Hematopoietic multipotent progenitor cell treated with erythropoietin and hydrocortisone succinate and interleukin-3 and kit ligand, for 15 days (in vitro differentiated cells): ENCODE data around the gene ARX.
A peak's percentile ranks its signal among the peaks of the same experiment; 100 is the strongest.

Experiments used
- DNase-seq: peaks from one replicate; pipeline ENCODE4 v3.0.0-alpha.2; 2015; ENCODE audit warnings: low spot score

Gene ARX

DNA sequence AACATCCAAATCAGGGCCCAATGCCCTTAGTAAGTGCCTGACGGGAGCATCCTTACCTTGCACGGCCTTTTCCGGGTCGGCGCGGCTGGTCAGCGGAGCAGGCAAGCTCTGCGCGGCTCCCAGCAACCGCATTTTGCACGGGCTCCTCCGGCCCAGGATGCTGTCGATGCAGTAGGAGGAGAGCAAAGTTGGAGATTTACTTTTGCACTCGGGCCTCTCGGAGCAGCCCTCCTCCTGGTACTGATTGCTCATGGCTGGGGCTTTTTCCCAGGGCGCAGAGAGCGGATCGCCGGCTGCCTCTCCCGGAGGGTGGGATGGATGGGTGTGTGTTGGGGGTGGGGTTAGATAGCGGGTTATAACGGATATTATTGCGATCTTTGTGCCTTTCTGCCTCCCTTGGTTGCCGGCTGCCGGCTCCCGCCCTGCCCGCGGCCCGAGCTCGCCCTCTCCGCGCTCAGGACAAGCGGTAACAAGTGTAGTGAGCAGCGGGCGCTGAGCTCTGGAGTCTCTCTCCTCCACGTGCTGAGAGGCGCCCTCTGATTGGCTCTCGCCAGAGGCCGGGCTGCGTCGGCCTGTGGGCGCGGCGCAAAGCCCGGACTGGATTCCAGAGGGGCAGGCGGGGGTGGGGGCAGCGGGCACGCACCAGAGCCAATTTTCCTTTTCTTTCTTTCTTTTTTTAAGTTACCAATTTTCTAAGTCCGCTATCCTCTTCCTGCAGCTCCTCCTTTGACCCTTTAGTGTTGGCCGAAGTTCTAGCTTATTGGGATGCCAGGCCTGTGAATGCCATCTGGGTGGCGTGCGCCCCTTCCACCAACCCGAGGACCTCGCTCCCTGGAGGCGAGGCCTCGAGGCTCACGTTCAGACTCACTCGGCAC, at the start of gene ARX:
Gene ARX, minus strand, starts transcription at position 480 of the 875 bp plus-strand sequence. Its CDS starts 228 bp downstream, at position 252.
- DNase-seq, result no peak

DNA sequence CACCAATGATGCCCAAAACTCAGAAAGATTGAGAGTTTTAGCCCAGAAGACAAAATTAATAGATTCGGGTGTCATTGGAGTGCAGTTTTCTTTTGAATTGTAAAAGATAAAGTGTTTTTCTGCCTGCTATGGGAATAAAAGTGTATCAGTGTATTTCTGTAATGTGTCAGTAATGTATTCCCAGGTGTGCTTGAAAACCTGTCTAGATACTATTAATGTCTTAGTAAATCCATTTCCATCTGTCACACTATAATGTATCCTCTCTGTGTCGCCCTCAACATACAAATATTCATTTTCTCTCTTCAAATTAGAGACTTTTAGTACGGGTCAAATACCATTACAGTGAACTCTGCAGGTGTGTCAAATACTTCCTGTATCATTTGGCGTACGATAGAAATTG, 43.5 kb upstream of the ARX start:
- no peak for DNase-seq

DNA sequence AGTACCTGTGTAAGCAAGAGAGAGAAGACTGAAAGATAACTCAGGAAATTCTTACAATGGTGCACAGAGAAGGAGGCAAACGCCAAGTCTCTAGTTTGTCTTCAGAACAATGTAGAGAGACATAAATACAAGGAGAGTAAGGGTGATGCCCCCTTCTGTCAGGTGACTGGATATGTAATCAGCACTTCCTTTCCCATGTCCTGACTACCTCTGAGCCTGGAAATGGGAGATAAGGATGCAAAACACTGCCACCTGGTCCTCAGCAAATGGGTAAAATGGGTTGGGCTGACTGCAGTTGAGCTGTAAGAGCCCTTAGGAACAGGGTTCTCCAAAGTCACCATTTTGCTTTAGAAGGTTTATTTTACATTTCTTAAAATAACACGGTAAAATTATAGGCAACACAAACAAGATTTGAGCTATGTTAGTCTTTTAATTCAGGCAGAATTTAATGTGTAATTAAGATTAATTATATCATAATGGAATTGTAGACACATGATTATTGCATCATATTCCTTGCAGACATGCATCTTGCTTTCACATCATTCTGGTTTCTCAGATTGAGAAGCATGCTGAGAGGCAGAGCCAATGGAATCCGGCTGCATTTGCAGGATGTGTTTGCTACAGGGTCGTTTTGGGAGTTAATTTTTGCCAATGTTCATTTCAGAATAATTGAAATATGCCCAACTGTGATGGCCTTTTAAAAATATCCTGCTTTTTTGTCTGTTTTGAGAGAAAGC, 37.2 kb upstream of the ARX start:
- no peak for DNase-seq

DNA sequence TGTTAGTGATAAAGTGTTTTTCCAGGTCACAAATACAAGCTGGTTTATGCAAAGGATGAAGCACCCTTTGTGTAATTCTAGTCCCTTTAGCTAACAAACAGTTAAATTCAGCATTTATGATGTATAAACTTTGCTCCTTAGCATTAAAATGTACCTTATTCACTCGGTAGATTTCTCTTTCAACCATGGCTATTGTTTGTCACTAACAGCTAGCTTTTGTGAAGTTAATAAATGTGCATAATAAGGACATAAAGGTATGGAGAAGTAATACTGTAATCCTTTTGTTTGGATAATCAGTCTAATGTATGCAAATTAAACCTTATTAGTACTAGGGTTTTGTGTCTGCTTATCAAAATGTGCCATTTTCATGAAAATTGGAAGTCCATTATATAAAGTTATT, 34.2 kb upstream of the ARX start:
- no peak for DNase-seq

DNA sequence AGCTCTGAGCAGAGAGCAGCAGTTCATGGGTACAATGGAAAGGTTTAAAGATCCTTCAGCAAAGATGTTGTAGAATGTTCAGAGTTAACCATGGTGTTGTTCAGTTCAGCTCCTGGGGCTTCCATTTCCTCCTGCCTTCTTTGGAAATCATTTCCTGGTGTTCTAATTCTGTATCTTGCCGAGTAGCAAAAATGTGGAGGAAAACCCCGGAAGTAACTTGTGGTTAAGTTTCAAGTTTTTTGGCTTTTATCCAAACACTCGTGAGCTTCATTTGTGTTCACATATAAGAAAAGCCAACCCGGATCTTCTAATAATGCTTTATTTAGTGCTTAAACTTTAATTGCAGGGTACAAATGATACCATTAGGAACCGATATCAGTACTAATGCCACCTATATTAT, 33.6 kb upstream of the ARX start:
- no peak for DNase-seq

DNA sequence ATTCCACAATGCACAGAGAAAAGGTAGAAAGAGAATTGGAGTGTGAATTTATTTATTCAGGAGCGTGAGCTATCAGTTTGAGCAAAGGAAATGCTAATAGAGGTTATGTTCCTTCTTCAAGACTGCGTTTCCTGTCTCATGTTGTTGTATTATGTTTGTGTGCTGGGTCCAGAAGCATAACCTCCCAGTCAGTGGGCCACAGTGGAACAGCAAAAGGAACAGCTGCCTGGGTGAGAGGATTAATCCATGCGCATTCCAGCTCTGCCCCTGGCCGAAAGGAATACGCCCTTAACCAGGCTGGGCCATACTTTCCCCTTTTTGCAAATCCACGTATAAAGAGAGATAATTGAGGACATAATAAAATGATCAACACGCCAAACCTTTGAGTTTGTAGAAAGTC, 32.4 kb upstream of the ARX start:
- no peak for DNase-seq

DNA sequence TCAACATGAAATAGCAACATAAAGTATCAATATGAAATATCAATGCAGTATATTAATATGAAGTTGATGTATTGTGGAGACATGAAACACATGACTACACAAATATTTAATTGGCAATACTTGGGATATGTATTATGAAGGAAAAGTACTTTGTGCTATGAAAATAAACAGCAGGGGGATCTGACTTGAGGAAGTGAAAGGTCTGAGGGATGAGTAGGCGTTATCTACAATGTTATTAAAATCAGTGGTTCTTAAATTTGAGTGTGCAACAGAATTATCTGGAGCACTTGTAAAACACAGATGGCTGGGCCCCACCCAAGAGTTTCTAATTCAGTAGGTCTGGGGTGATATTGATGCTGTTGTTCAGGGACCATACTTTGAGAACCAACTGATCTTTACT, 27.4 kb upstream of the ARX start:
- DNase-seq, result no peak

DNA sequence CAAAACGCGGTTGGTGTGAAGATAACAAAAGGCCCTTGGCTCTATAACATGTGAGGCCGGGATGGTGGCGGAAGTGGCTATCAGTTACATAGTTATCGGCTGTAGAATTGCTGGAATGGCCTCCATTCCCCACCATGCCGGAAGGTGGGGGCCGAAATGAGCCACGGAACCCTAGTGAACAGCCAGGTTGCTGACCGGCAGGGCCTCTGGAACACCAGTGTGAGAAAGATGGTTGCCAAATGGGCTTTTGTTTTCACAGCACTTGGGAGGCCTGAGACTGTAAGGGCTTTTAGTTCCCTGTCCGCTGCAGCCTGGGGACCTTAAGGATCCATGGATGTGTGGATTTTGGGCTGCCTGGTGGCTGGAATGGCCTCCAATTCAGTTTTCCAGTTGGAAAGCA, 23.3 kb upstream of the ARX start:
- DNase-seq, result no peak

DNA sequence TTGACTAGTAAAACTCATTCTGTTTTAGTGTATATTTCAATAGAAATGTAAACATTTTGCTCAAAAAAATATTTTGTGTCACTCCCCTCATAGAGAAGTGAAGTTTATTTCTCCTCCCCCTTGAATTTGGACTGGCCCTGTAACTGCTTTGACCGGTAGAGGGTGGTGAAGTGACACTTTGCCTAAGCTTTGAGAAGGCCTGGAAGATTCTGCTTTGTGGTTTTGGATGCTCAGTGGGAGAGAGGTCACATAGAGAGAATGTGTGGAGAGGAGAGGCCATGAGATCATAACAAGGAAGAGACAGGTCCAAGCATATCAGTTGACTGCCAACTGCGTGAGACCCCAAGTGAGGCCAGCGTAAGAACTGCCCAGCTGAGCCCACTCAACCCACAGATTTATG, 19.1 kb upstream of the ARX start:
- DNase-seq, result no peak

DNA sequence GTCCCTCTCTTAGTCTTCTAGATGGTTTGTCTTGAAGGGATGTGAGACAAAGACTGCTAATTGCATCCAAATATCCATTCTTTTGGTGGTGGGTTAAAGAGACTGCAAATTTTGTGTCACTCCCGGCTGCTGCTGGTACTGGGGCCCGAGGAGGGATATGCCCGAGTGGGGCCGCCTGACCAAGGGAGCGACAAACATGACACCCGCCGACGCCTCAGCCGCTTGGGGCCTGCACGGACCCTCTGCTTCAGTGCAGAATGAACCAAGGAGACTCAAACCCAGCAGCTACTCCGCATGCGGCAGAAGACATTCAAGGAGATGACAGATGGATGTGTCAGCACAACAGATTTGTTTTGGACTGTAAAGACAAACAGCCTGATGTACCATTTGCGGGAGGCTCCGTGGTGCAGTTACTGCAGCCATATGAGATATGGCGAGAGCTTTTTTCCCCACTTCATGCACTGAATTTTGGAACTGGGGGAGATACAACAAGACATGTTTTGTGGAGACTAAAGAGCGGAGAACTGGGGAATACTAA, 13.6 kb upstream of the ARX start:
- DNase-seq, result no peak

DNA sequence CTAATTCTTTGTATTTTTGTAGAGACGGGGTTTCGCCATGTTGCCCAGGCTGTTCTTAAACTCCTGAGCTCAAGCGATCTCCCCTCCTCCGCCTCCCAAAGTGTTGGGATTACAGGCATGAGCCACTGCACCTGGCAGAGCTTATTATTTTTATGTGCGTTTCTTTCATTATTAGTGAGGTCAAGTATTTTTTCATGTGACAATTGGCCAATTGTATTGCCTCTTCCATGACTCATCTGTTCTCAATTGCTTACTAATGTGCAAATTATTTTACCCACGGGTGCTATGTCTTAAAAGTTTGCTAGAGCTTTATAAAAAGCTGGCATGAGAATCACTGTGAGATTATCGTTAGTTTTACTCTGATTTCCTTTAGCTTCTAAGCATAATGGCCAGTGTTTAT, 13.0 kb upstream of the ARX start:
- DNase-seq, result no peak

DNA sequence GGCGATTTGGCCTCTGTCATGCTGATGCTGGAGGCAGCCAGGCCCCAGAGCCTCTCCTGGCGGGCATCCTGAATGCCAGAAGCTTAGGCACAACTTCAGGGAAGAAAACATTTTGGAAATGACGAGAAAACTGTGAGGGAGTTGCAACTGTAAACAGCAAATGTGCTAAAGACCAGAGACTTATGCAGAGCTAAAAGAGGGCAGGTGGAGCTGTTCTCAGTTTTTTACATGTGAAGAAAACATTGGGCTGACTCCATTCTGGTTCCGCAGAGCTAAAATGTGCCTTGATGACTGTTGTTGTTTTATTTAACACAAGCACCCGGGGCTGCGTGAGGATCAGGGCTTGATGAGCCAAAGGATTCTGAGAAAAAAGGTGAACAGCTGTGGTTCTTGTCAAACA, 10.8 kb upstream of the ARX start:
- DNase-seq, result no peak

DNA sequence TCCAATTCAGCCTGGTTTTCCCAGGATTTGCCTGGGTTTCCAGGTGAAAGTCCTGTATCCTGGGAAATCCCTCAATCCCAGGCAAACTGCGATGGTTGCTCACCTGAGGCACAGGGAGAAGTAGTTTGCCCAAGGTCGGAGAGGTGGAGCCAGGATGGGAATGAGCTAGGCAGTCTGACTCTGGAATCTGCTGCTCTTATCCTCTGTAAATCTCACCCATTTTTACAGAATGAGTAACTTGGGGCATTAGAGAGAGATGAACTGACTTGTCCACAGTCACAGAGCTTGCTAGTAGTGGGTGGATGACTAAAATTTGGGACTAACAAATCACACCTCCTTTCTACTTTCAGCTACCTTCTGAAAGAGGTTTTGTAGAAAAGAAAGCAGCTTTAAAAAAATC, 9.8 kb upstream of the ARX start:
- no peak for DNase-seq

DNA sequence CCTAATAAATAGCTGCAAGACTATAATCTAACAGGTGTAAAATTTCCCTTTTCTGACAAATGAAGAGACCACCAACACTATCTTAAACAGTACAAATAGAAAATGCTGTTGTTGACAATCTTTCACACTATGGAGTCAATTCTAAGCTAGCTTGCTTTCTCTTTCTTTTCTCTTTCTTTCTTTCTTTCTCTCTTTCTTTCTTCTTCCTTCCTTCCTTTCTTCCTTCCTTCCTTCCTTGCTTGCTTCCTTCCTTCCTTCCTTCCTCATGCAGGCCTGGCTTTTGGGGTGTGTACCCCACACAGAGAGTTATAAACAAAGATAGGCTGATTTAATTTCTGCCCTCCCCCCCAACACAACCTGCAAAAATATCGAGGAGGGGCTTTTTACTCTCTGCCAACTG, 8.1 kb upstream of the ARX start:
- DNase-seq, result no peak

DNA sequence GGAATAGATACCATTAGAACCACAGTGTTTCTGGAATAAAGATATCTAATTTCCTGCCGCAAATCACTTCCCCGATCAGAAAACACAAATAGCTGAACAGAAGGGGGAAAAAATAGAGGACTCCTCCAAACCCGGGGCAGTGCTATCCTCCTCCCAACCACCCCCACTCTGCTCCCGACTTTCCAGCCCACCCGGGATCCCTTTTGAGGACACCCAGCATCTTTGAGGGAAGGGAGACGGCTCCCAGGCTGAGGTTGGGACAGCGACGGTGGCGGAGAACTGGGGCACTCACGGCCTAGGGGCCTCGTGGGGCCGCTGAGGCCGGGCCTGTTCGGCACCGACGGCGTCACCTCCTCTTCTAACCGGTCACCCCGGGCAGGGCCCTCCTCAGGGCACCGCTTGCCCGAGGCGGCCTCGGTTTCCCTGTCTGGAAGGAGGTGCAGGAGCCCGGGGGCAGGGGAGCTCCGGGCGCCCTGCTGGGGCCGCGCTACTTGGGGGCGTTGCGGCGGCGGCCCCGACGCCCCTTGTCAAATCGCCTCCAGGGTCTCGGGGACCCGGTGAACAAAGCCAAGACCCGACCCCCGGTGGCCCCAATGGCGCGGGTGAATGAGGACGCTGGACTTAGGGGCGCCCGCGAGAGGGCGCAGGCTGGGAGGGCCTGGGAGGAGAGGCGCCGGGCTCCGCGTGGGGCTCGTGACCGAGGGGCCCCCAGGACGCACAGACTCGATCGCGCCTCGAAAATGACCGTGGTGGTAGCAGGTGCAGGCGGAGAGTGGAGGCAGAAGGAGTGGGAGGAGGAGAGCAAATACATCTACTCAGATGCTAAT, 6.9 kb upstream of the ARX start:
- no peak for DNase-seq

DNA sequence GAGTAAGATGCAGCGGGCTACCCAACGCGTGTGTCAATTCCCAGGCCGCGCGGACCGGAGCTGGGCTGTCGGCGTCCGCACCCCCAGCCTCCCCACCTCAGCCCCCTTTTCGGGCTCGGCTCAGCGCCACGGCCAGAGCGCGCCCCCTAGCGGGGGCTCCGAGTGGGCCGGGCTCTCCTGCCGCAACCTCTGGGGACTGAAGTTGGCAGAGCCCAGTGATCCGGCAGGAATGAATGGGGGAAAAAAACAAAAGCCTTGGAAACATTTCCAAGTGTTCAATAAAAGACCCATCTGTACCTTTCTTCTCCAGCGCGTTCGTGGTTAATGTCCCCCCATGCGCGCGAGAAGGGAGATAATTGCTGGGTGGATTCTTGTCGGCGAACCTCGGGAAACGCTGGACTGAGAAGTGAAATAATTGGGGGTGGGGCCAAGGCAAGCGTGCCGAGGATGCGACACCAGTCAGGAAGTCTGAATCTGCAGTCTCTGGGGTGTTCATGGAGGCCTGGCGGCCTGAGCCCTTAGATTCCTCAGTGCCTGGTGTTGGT, 5.2 kb upstream of the ARX start:
- peak; percentile 2 for DNase-seq

DNA sequence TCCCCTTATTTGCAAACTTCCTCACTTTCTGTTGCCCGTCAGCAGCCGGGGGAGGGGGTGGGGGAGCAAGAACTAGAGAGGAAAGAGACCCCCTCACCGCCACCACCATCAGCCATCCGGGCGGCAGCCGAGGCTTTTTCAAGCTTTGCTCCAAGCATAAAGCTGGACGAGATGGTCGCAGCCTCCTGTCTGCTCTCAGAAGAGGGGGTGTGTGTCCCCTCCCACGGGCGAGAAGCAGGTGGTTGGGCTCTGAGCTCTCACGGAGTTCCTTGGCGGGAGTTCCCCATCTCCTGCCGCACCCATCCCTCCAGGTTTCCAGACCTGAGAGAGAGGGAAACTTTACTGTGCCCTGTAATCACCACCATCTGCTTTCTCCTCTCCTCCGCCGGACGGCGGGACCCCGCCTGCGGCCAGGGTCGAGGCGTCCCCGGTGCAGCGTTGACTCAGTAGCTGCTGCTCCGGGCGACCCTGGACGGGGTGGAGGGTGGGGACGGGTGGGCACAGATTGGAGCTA, 4.7 kb upstream of the ARX start:
- no peak for DNase-seq

DNA sequence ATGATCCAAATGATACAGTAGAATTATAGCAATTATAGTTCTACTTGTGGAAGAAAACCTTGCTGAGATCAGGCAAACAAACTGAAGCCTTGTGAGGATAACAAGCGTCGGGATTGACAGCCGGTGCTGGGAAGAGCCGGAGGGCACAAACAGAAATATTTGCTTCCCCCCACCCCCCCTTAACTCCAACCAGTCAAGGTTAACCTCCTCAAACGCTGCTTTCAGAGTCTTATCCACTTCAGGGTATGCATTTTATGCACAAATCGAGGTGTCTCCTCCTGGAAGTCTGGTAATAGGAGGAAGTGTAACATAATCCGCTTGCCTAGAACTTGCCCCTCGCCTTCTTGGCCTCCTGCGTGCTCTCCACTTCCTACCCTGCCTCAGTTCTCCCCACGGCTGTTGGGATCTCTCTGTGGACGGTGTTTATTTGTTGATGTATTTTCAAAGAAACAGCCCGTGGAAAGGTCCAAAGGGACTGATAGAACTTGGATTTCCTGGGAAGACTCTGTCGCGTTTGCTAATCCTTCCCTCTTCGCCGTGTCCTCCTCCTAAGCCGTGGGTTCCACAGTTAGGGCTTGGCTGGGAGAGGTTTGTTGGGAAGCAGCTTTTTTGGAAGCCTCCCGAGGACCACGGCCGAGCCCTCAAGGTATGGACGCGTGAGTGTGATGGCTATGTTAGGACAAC, 4.1 kb upstream of the ARX start:
- no peak for DNase-seq

DNA sequence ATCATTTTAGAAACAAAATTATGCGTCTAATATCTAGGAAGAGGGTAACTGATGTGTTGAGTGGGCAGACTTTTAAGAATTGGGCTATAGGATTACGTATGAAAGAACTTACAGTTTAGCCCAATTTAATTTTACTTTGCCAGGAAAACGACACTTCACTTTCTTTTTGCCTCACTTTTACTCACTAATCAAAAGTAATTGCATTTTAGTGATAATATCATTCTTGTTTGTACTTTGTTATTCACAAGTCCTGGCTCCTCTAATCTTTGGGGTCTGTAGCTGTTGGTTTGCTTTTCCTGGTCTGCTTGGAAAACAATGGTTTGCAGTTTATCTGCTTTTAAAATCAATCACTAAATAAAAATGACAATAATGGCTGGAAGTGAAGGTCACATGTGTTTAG, 2.9 kb upstream of the ARX start:
- no peak for DNase-seq

DNA sequence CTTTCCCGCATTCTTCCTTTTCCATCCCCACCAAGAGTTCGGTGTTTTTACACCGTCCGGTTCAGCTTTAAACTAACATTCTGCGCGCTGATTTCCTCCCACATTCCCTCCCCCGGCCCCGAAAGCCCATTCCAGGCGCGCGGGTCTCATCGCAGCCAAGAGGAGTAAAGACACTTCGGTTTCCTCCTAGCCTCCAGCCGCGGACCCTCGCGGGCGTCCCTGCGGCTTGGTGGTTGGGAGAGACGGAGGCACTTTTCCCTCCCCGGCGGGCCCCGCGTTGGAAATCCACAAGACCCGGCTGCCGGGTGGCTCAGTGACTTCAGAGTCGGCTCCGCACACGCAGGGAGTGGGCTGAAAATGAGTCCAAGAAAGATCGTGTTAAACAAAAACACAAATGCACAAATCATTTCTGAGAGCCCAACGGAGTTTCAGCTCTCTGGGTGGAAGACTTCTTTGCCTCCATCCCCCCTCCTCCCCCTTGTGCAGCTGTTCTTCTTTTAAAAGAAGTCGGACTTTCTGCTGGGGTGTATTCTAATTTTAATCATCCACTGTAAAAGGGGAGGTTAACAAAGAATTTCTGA, 2.0 kb upstream of the ARX start:
- no peak for DNase-seq
